Activated effector memory CD4-positive, alpha-beta T cell treated with Interleukin-2 at 50 U/mL for 16 hours (primary cell): ENCODE measurements around the gene KLRC2.
"Not testable (repeated sequence)": the region's sequence is repeated elsewhere in the genome, so short reads cannot be mapped to it uniquely, and the experiment has no call there.

Experiments
- DNase-seq: peaks from one replicate; pipeline ENCODE4 v3.0.0-alpha.2; 2020

The KLRC2 gene

DNA sequence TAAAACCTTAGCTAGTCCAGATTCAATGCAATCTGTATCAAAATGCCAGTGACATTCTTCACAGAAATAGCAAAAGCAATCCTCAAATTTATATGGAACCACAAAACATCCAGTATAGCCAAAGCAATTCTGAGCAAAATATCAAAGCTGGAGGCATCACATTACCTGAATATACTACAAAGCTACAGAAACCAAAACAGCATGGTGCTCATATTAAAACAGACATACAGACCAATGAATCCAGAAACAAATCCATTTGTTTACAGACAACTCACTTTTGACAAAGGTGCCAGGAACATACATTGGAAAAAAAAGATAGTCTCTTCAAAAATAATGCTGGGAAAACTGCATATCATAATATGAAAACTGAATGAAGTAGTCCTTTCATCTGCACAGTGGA is 31.0 kb downstream of the KLRC2 start:
- DNase-seq, result no peak

DNA sequence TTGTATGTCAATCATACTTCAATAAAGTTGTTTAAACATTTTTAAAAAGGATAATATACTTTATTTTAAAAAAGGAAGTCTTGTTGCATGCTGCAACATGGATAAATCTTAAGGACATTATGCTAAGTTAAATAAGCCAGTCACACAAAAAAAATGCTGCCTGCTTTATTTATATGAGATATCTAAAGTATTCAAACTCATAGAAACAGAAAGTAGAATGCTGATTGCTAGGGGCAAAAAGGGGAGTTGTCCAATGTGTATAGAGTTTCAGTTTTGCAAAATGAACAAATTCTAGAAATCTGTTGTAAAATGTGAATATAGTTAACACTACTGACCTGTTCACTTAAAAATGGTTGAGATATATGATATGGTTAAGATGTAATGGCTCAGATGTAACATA is 35.0 kb downstream of the KLRC2 start:
- DNase-seq, result no peak

DNA sequence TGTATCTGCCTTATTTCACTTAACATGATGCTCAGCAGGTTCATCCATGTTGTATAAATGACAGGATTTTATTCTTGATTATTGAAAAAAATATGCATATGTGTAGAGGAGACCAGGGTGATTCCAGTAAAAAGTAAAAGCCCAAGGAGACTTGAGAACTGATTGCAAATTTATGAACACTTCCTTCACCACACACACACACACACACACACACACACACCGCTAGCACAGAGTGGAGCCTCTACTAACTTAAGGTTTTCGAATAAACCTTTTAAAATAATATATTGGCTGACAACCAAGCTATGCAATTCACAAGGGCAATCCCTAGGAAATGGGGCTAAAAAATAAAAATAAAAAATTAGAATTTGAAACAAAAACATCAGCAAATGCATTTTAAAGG is 37.6 kb downstream of the KLRC2 start:
- no peak for DNase-seq

DNA sequence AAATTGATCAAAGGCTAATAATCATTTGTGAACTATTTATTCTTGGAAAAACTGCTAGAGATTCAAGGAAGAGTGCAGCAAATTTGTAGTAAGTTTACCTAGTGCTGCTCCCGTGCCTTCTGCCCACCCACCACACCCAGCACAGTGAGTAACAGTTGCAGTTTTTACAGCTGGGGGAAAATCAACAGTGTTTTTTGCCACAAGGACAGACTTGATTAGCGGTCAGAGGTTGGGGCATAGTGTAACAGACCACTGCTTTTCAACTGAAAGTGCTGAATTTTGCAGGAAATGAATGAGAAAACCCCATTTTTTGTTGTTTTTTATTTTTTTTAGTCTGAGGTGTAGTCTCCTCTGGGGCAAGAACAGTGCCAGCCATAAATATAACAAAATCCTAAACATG is 38.5 kb downstream of the KLRC2 start:
- DNase-seq, result no peak

DNA sequence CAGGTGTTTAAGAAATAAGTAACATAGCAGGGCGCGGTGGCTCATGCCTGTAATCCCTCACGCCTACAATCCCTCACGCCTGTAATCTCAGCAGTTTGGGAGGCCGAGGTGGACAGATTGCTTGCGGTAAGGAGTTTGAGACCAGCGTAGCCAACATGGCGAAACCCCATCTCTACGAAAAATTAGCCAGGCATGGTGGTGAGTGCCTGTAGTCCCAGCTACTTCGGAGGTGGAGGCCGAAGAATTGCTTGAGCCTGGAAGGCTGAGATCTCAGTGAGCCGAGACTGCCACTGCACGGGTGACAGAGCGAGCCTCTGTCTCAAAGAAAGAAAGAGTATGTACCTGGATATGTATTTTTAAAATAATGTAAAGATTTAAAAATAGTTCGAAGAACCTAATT is 39.6 kb downstream of the KLRC2 start:
- DNase-seq, result not testable (repeated sequence)

DNA sequence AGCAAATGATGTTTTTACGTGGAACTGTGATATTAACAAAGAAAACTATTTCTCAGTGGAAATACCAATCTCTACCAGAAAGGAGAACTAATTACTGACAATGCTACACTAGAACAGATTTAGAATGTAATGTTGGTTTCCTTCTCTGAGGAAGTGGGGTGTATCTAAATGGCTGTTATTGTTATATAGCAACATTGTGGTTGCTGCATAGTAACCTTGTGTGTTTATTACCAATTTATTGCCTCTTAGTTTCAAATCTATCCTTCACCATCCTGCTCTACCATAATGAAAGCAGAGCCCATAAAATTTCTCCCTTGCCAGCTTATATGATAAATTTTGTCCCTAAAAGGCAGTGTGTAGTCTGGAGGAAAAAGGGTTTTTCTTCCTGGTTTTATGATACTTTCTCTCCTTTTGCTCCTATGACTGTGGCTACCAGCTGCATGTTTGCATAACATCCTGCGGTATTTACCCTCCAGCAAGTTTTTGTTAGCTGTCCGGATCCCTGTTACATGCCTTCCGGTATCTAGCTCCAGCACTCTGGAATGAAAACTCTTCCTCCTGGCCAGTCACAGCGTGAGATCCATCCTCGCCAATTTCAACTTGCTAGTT is 40.3 kb downstream of the KLRC2 start:
- no peak for DNase-seq

DNA sequence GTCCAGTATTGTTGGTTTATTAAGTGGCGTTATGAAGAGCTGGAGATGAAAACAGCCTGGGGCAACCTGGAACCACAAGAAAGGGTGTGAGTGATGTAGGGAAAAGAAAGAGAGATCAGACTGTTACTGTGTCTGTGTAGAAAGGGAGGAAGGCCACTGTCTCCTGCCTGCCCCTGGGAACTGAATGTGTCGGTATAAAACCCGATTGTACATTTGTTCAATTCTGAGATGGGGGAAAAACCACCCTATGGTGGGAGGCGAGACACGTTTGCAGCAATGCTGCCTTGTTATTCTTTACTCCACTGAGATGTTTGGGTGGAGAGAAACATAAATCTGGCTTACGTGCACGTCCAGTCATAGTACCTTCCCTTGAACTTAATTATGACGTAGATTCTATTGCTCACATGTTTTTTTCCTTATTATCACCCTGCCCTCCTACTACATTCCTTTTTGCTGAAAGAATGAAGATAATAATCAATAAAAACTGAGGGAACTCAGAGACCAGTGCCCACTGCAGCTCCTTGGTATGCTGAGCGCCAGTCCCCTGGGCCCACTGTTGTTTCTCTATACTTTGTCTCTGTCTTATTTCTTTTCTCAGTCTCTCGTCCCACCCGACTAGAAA is 41.2 kb downstream of the KLRC2 start:
- not testable (repeated sequence) for DNase-seq

DNA sequence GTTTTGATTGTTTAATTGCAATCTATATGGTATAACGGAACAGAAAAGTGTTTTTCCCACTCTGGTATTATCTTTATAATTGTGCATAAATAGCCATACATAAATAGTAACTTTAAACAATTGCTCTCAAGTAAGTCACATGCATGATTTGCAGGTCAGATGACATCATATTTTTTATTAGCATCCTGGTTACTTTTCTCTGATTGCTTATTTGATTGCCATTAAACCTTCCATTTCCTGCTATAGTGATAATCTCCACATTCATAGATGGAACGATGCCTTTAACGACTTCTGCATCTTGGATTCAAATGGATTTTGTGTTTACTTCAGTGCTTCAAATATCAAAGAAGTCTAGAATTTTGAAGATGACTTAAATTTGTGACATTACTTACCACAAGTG is 42.5 kb downstream of the KLRC2 start:
- DNase-seq, result no peak

DNA sequence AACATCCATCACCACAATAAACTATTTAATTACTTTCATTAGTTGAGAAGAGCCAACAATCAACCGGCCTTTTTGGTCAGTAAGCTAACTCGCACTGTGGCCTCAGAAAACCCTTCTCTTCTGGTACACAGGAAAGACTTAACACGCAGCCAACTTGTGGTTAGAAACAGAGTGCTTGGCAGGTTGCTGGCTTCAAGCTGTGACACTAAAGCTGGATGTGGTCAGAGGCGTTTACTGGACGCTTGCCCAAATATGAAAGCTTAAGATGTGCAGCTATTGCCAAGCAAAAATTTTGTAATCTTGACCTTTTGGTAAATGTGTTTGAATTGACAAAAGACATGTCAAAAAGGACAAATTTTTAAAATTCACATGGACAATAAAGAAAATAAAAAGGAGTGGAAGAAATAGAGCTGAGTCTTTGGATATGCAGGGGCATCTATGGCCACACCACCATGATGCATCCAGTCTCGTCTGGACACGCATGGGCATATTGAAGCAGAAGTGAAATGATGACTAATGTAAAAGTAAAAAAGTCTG is 43.3 kb downstream of the KLRC2 start:
- no peak for DNase-seq

DNA sequence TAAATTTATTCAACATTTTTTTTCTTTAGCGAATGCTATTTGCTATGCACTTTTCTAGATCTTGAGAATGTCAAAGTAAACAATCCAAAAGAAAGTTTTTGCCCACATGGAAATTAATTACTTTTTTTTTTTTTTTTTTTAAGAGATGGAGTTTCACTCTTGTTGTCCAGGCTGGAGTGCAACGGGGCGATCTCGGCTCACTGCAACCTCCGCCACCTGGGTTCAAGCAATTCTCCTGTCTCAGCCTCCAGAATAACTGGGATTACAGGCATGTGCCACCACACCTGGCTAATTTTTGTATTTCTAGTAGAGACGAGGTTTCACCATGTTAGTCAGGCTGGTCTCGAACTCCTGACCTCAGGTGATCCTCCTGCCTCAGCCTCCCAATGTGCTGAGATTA is 44.8 kb downstream of the KLRC2 start:
- not testable (repeated sequence) for DNase-seq

DNA sequence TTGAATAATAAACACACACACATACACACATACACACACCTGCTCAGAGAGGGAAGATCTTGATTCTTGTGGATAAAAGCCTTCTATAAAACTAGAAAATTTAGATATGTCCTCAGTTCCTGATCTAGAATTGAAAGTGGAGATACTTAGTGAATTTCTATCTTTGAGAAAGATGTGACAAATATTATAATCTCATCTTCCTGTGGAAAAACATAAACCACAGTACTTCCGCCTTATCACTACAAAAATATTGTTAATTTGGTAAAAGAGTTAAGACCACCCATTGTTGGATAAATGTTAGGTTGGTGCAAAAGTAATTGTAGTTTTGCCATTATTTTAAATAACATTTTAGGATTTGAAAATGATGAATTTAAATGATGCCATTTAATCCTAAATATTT is 45.9 kb downstream of the KLRC2 start, which contains the start of gene KLRK1:
TSS of gene KLRK1 (minus strand) at position 138 of the 400 bp plus-strand sequence. CDS start 1,231 bp downstream, outside the sequence.
- DNase-seq, result no peak

DNA sequence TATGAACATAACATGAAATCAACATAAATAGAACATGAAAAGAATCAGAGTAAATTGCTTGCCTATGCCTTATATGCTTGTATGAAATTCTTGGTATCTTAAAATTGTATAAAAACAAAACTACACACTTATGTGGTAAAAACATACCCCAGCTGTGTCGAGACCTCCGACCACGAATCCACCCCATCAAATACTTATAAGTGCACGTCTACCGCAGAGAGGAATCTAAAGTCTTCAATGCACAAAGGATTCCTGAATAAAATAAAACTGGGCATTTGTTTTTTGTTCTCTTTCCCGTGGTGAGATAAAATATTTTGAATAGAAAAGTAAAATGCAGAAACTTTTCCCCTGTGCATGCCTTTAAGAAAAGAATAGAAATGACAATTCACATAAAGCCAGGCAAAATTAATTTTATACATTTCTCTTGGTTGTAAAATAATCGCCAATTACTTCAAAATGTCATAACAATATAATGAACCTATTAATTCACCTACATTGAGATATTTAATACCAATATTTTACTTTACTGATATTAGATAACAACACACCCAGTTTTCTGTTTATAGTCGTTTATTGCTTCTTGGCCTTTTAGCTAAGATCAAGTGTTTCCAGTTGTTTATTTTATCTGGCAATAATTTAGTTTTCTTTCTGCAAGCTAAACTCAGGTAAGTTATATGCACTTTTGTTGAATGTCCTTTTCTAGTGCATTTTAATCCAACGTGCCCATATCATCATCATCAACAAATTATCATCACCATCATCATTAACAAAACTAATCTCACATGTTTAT is 47.0 kb downstream of the KLRC2 start:
- DNase-seq, result no peak

DNA sequence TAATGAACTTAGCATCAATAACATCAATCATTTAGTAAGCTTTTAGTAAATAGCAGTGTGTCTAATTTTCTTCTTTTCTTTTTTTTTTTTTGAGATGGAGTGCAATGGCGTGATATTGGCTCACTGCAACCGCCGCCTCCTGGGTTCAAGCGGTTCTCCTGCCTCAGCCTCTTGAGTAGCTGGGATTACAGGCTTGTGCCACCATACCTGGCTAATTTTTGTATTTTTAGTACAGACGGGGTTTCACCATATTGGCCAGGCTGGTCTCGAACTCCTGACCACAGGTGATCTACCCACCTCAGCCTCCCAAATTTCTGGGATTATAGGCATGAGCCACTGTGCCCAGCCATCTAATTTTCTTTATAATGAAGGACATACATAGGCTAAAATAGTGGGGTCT is 48.3 kb downstream of the KLRC2 start:
- DNase-seq, result not testable (repeated sequence)

DNA sequence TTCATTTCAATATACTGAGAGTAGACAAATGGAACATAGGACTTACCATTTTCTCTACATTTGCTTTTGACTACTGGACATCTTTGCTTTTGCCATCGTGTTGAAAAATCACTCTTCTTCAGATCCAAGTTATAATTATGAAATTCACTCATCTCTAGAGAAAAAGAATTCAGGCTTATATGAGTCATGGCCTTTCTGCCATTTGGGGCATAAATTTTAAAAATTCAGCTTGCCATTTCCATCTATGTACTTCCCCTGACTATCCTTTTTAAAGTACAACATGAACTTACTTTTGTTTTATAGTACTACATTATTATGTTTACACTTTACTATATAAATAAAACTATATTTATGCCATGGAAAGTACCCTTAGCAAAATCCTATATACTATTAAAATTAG is 49.0 kb downstream of the KLRC2 start:
- no peak for DNase-seq

DNA sequence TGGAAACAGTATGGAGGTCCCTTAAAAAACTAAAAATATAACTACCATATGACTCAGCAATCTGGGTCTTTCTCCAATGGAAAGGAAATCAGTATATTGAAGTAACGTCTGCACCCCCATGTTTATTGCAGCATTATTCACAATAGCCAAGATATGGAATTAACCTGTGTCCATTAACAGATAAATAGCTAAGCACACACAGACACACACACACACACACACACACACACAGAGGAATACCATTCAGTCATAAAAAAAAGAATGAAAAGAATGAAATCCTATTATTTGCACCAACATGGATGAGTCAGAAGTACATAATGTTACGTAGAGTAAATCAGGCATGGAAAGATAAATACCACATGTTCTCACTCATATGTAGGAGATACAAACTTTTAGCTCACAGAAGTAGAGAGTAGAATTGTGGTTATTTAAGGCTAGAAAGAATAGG is 50.6 kb downstream of the KLRC2 start:
- no peak for DNase-seq

DNA sequence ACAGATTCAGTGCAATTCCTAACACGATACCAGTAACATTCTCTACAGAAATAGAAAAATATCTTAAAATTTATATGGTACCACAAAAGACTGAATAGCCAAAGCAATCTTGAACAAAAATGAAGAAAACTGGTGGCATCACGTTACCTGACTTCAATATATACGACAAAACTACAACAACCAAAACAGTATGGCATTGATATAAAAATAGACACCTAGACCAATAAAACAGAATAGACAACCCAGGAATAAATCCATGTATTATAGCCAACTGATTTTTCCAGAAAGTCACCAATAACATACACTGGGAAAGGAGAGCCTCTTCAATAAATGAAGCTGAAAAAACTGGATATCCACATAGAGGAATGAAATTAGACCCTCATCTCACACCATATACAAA is 51.6 kb downstream of the KLRC2 start:
- DNase-seq, result no peak

DNA sequence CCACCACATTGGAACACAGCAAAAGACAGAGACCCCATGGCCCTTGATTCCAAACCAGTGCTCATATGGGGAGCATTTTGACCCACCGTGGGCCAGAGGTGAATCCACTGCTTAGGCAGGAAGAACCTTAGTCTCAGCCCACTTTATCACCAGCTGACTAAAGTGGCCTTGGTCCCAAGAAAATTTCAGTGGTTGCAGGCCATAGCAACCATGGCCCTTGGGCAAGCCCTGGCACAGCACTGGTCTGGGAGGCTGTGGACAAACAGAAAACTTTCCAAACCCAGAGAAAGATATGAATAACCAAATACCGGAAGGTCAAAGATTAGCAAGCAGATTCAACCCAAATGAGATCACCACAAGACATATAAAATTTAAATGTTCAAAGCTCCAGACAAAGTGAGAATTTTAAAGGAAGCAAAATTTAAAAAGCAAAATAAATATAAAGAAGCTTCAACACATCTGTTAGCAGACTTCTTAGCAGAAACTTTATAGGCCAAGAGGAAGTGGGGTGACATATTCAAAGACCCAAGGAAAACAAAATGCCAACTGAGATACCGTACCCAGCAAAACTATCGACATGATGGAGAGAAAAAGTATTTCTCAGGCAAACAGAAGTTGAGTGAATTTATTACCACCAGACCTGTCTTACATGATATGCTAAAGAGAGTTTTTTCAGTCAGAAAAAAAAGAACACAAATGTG is 53.7 kb downstream of the KLRC2 start:
- DNase-seq, result no peak
